ENCODE measurements around the gene NCEH1.

The NCEH1 gene

DNA sequence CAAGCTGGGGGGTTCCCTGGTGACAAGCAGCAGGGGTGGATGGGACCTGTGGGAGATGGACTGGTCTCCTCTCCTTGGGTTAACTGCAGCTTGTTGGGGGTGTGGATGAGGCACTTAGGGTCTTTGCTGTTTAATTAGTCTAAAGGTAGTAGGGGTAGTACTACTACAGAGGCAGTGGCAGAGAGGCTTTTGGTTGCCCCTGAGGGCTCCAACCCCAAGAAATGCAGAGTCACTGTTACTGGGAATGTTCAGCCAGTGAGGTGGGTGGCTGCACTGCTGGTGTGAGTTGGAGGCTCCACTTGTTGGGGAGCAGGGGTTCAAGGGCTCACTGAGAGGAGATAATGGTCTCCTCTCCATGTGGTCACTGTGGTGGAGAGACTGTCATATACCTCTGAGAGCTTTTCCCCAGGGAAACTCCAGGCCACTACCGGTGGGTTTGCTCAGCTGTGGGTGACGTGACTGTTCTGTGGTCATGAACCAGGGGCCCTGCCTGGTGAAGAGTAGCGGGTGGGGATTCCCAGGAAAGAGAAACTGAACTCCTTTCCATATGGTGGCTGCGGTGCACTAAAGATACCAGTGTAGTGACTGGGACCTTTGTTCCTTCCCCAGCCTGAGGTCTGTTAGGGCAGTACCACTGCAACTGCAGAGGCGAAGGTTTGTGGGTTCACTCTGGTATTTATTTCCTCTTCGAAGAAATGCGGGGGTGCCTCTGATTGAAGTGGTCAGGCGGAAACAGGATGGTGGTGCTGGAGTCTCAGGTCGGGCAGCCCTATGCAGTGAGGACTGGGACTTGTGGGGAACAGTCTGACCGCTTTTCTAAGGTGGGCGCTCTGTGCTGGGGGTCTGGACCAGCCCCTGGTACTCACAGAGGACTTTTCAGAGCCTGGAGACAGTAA lies 118.7 kb downstream of the NCEH1 start:
- Histone ChIP-seq H3K4me3 (ENCODE audit: insufficient read length, low read depth) (no peak overlapping the region), H3K4me1 (ENCODE audit: insufficient read depth, insufficient read length) (no peaks in the 10 kb centered on the region)

GRCh38 chr3:172591125-172591605 lies 119.7 kb downstream of the NCEH1 start:
- no peaks in the 10 kb centered on the region for H3K36me3 ChIP-seq (ENCODE audit: insufficient read depth, insufficient read length, low read length)
- no peak for TF ChIP-seq ZNF274 (IDR thresholded peaks at IDR 0.05; ENCODE audit: low read depth, low read length)
- TF ChIP-seq SUZ12 (IDR thresholded peaks at IDR 0.05; ENCODE audit: extremely low read depth, insufficient read depth, insufficient read length) = no peak
- DNase-seq (ENCODE audit: low read depth, low spot score) = no peak
- H3K9me3 ChIP-seq (ENCODE audit: insufficient read depth, low read length) = no peaks in the 10 kb centered on the region
- no peak overlapping the region for H3K9ac ChIP-seq (ENCODE audit: insufficient read length, low read depth)
- H3K4me3 ChIP-seq (ENCODE audit: insufficient read length, low read depth) = no peak overlapping the region
- H3K27me3 ChIP-seq (ENCODE audit: insufficient read depth, insufficient read length) = no peaks in the 10 kb centered on the region
- no peaks in the 10 kb centered on the region for H3K4me1 ChIP-seq (ENCODE audit: insufficient read depth, insufficient read length)

More for the DNA sequence above, 118.7 kb downstream of the NCEH1 start:
- TF ChIP-seq ZNF274 (IDR thresholded peaks at IDR 0.05; ENCODE audit: low read depth, low read length) (no peak), YY1 (IDR thresholded peaks at IDR 0.05; ENCODE audit: insufficient read depth, insufficient read length) (no peak), SUZ12 (IDR thresholded peaks at IDR 0.05; ENCODE audit: extremely low read depth, insufficient read depth, insufficient read length) (no peak)
- H3K36me3 ChIP-seq (ENCODE audit: insufficient read depth, insufficient read length, low read length) = no peaks in the 10 kb centered on the region
- no peaks in the 10 kb centered on the region for H3K27me3 ChIP-seq (ENCODE audit: insufficient read depth, insufficient read length)
- DNase-seq (ENCODE audit: low read depth, low spot score) = no peak
- H3K9me3 ChIP-seq (ENCODE audit: insufficient read depth, low read length) = no peaks in the 10 kb centered on the region
- H3K9ac ChIP-seq (ENCODE audit: insufficient read length, low read depth) = no peak overlapping the region

DNA sequence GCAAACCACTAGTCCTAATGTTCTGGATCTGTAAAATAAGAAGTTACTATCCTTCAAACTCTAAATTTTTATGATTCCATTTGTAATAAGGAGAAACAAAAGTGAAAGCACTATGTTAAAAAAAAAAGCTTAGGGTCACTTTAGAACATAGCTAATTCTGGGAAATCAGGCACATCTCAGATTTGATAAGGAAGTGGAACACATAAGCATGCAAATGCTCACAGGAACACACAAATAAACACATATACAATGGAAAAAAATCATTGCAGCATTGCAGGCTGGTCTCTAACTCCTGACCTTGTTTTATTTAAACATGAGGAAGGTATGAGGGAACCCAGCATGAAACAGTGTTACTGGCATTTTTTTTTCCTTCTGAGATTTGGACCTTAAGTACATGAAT lies 124.4 kb downstream of the NCEH1 start:
- no peaks in the 10 kb centered on the region for H3K36me3 ChIP-seq (ENCODE audit: insufficient read depth, insufficient read length, low read length)
- TF ChIP-seq SUZ12 (IDR thresholded peaks at IDR 0.05; ENCODE audit: extremely low read depth, insufficient read depth, insufficient read length) = no peak
- TF ChIP-seq ZNF274 (IDR thresholded peaks at IDR 0.05; ENCODE audit: low read depth, low read length) = no peak
- TF ChIP-seq YY1 (IDR thresholded peaks at IDR 0.05; ENCODE audit: insufficient read depth, insufficient read length) = no peak

DNA sequence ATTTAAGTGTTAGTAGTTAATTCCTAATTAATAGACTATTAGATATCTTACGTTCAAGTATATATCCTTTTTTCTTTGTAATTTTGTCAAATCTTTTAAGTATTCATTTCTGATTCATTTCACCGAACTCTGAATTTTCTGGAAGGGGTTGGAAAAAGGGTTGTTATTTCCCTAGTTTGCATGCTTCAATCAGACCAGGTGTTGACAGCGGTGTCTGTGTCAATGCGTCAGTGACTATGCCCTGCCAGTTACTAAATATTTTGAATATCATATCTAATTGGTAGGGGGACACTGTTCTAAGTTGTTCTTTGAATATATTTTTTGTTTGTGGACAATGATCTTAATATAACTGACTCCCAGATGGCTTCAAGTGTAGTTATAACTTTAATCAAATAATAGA lies 124.9 kb downstream of the NCEH1 start:
- no peak overlapping the region for H3K4me3 ChIP-seq (ENCODE audit: insufficient read length, low read depth)
- no peak for DNase-seq (ENCODE audit: low read depth, low spot score)
- TF ChIP-seq SUZ12 (IDR thresholded peaks at IDR 0.05; ENCODE audit: extremely low read depth, insufficient read depth, insufficient read length) = no peak
- TF ChIP-seq ZNF274 (IDR thresholded peaks at IDR 0.05; ENCODE audit: low read depth, low read length) = no peak
- TF ChIP-seq YY1 (IDR thresholded peaks at IDR 0.05; ENCODE audit: insufficient read depth, insufficient read length) = no peak
- H3K27me3 ChIP-seq (ENCODE audit: insufficient read depth, insufficient read length) = no peaks in the 10 kb centered on the region
- H3K36me3 ChIP-seq (ENCODE audit: insufficient read depth, insufficient read length, low read length) = no peaks in the 10 kb centered on the region
- H3K4me1 ChIP-seq (ENCODE audit: insufficient read depth, insufficient read length) = no peaks in the 10 kb centered on the region
- H3K9ac ChIP-seq (ENCODE audit: insufficient read length, low read depth) = no peak overlapping the region
- no peaks in the 10 kb centered on the region for H3K9me3 ChIP-seq (ENCODE audit: insufficient read depth, low read length)

More for the DNA sequence above, 124.4 kb downstream of the NCEH1 start:
- DNase-seq (ENCODE audit: low read depth, low spot score) = no peak
- Histone ChIP-seq H3K27me3 (ENCODE audit: insufficient read depth, insufficient read length) (no peaks in the 10 kb centered on the region), H3K4me1 (ENCODE audit: insufficient read depth, insufficient read length) (no peaks in the 10 kb centered on the region), H3K4me3 (ENCODE audit: insufficient read length, low read depth) (no peak overlapping the region), H3K9ac (ENCODE audit: insufficient read length, low read depth) (no peak overlapping the region), H3K9me3 (ENCODE audit: insufficient read depth, low read length) (no peaks in the 10 kb centered on the region)

- Histone ChIP-seq H3K9me3 (ENCODE audit: insufficient read depth, low read length) (peaks cover 4% of the 10 kb centered on the region; the same call in 1 of the 2 replicates), H3K9ac (ENCODE audit: insufficient read length, low read depth) (no peak overlapping the region), H3K4me3 (ENCODE audit: insufficient read length, low read depth) (no peak overlapping the region), H3K36me3 (ENCODE audit: insufficient read depth, insufficient read length, low read length) (no peaks in the 10 kb centered on the region), H3K27me3 (ENCODE audit: insufficient read depth, insufficient read length) (no peaks in the 10 kb centered on the region), H3K4me1 (ENCODE audit: insufficient read depth, insufficient read length) (no peaks in the 10 kb centered on the region)
- no peak for TF ChIP-seq YY1 (IDR thresholded peaks at IDR 0.05; ENCODE audit: insufficient read depth, insufficient read length)
- no peak for TF ChIP-seq ZNF274 (IDR thresholded peaks at IDR 0.05; ENCODE audit: low read depth, low read length)
- no peak for TF ChIP-seq SUZ12 (IDR thresholded peaks at IDR 0.05; ENCODE audit: extremely low read depth, insufficient read depth, insufficient read length)
- no peak for DNase-seq (ENCODE audit: low read depth, low spot score)
Measured at GRCh38 chr3:172582712-172583111, 128.2 kb downstream of the NCEH1 start.

DNA sequence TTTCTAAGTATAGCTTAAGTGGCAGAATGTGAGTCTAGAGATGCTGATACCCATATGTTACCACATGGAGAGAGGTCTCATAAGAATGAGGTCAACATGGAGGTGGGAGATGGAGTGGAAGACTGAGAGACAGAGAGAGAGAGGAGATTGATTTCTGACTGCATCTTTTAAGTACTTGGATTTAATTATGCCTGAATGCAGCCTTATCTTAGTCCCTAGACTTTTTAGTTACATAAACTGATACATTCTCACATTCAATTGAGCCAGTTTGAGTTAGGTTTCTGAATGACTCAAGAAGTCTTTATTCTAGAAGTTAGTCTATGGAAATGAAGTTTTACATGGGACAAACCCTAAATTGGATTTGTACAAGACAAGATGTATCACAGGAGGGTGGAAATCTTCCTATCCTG lies 129.1 kb downstream of the NCEH1 start:
- TF ChIP-seq YY1 (IDR thresholded peaks at IDR 0.05; ENCODE audit: insufficient read depth, insufficient read length) (no peak), ZNF274 (IDR thresholded peaks at IDR 0.05; ENCODE audit: low read depth, low read length) (no peak), SUZ12 (IDR thresholded peaks at IDR 0.05; ENCODE audit: extremely low read depth, insufficient read depth, insufficient read length) (no peak)
- no peaks in the 10 kb centered on the region for H3K36me3 ChIP-seq (ENCODE audit: insufficient read depth, insufficient read length, low read length)

GRCh38 chr3:172580680-172581401 lies 130.0 kb downstream of the NCEH1 start:
- Histone ChIP-seq H3K27me3 (ENCODE audit: insufficient read depth, insufficient read length) (no peaks in the 10 kb centered on the region), H3K36me3 (ENCODE audit: insufficient read depth, insufficient read length, low read length) (no peaks in the 10 kb centered on the region), H3K4me1 (ENCODE audit: insufficient read depth, insufficient read length) (no peaks in the 10 kb centered on the region), H3K4me3 (ENCODE audit: insufficient read length, low read depth) (no peak overlapping the region), H3K9me3 (ENCODE audit: insufficient read depth, low read length) (peaks cover 4% of the 10 kb centered on the region; the same call in 1 of the 2 replicates), H3K9ac (ENCODE audit: insufficient read length, low read depth) (no peak overlapping the region)
- TF ChIP-seq ZNF274 (IDR thresholded peaks at IDR 0.05; ENCODE audit: low read depth, low read length) (no peak), SUZ12 (IDR thresholded peaks at IDR 0.05; ENCODE audit: extremely low read depth, insufficient read depth, insufficient read length) (no peak), YY1 (IDR thresholded peaks at IDR 0.05; ENCODE audit: insufficient read depth, insufficient read length) (no peak)
- no peak for DNase-seq (ENCODE audit: low read depth, low spot score)

More for the DNA sequence above, 129.1 kb downstream of the NCEH1 start:
- H3K9me3 ChIP-seq (ENCODE audit: insufficient read depth, low read length) = peaks cover 4% of the 10 kb centered on the region; the same call in 1 of the 2 replicates
- no peak overlapping the region for H3K9ac ChIP-seq (ENCODE audit: insufficient read length, low read depth)
- no peaks in the 10 kb centered on the region for H3K4me1 ChIP-seq (ENCODE audit: insufficient read depth, insufficient read length)
- DNase-seq (ENCODE audit: low read depth, low spot score) = no peak
- H3K27me3 ChIP-seq (ENCODE audit: insufficient read depth, insufficient read length) = no peaks in the 10 kb centered on the region
- H3K4me3 ChIP-seq (ENCODE audit: insufficient read length, low read depth) = no peak overlapping the region

All from NT2/D1 (cell line).